GM18498 (cell line): Measurements from ENCODE around the gene PMAIP1.

Experiments used
- ATAC-seq: cut with Tn5 transposase; IDR thresholded peaks from one replicate; pipeline ENCODE4 v1.9.1; 2021; ENCODE audit warnings: mild to moderate bottlenecking, moderate library complexity; ENCODE audit not compliant: unreplicated experiment

Gene PMAIP1

DNA sequence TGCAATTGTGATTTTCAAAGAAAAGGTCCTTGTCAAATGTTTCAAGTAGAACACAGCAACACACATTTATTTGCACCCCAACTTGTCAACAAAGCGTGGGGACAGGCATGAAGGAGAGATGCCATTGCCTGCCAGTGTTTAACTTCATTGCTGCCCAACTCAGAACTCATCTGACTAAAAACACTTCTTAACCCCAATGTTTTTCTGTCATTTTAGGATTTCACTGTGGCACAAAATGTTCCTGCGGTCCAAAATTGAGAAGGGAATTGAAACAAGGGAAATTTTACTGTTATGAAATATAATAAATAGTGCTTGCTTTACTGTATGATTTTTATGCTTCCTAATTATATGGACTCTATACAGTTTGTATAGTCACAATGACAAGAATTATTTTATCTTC is 45.7 kb downstream of the PMAIP1 start:
- no peak for ATAC-seq

GRCh38 chr18:59950215-59950944 is 50.6 kb downstream of the PMAIP1 start:
- ATAC-seq, result no peak

DNA sequence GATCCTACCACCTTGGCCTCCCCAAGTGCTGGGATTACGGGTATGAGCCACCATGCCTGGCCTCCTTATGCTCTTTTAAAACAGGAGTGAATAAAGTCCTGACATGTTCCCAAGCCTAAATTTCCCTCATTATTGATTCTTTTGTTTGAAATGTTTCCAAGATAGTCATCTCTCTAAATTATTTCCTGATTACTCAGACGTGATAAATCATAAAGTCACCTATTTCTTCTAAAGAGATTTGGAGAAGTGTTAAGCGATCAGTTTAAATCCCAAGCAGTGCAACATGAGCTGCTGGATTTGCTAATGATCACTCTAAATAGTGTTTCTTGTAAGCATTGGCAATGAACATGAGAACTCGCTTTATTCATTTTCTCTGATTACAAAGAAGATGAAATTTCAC is 51.8 kb downstream of the PMAIP1 start:
- ATAC-seq, result no peak

DNA sequence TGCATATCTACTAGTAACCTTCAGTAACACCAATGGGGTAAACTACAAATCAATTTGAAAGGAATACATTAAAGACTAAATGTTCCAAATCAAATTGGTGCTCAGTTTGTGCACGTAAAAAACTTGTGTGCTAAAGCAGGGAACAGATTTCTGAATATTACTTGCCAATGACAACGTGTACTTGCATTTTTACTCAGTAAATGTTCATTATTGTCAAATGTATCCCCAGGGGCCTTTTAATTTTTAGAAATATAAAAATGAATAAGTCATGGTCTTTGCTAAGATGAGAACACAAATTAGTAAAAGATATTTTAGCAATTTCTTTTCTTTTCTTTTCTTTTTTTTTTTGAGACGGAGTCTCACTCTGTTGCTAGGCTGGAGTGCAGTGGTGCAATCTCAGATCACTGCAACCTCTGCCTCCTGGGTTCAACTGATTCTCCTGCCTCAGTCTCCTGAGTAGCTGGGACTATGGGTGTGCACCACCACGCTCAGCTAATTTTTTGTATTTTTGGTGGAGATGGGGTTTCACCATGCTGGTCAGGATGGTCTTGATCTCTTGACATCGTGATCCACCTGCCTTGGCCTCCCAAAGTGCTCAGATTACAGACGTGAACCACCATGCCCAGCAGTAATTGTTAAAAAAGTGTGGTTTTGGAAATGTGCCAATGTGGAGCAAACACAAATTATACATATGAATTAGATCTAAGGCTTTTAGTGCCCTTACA is 52.6 kb downstream of the PMAIP1 start:
- no peak for ATAC-seq
